H9 (cell line): ENCODE measurements around the gene UTF1. TPM values are rescaled to one million over a fixed set of nuclear protein-coding genes. Genes with fewer than 3 reads are reported as not detected.

Experiments
- DNase-seq: peaks from one replicate; pipeline ENCODE4 v3.0.0-alpha.2; 2017
- H2AFZ ChIP-seq: one replicate; pipeline ENCODE4 v1.6.1; 2013; ENCODE audit warnings: mild to moderate bottlenecking, low read length, control low read depth, moderate library complexity
- H2AK5ac ChIP-seq: 2 replicates; pipeline ENCODE4 v1.6.1; 2013; ENCODE audit warnings: low read length, control low read depth, mixed read lengths; ENCODE audit not compliant: insufficient read length
- H2BK120ac ChIP-seq: one replicate; pipeline ENCODE4 v1.6.1; 2013; ENCODE audit warnings: low read depth, mild to moderate bottlenecking, low read length, control low read depth, inconsistent platforms; ENCODE audit not compliant: poor library complexity, severe bottlenecking
- H2BK12ac ChIP-seq: 2 replicates; pipeline ENCODE4 v1.6.1; 2013; ENCODE audit warnings: low read length, control low read depth, mixed read lengths, low read depth; ENCODE audit not compliant: insufficient read length
- H2BK15ac ChIP-seq: 2 replicates; pipeline ENCODE4 v1.6.1; 2013; ENCODE audit warnings: low read depth, low read length, control low read depth
- H2BK20ac ChIP-seq: one replicate; pipeline ENCODE4 v1.6.1; 2013; ENCODE audit warnings: low read depth, mild to moderate bottlenecking, low read length, control low read depth, inconsistent platforms; ENCODE audit not compliant: poor library complexity, severe bottlenecking
- H2BK5ac ChIP-seq: 2 replicates; pipeline ENCODE4 v1.6.1; 2013; ENCODE audit warnings: low read length, control low read depth, mixed read lengths; ENCODE audit not compliant: insufficient read length
- H3K14ac ChIP-seq: 2 replicates; pipeline ENCODE4 v1.6.1; 2013; ENCODE audit warnings: low read length, control low read depth; ENCODE audit not compliant: insufficient read depth
- H3K18ac ChIP-seq: 2 replicates; pipeline ENCODE4 v1.6.1; 2013; ENCODE audit warnings: low read depth, mild to moderate bottlenecking, mixed read lengths, low read length, control low read depth; ENCODE audit not compliant: insufficient read length
- H3K23ac ChIP-seq: 2 replicates; pipeline ENCODE4 v1.6.1; 2013; ENCODE audit warnings: low read length, control low read depth, mixed read lengths, low read depth; ENCODE audit not compliant: insufficient read length
- H3K23me2 ChIP-seq: 2 replicates; pipeline ENCODE4 v1.6.1; 2013; ENCODE audit warnings: low read depth, mild to moderate bottlenecking, mixed read lengths, low read length, control low read depth; ENCODE audit not compliant: insufficient read length, poor library complexity, severe bottlenecking
- H3K27ac ChIP-seq: 2 replicates; pipeline ENCODE4 v1.5.1; 2013; ENCODE audit warnings: low read length, control low read depth, mixed read lengths, low read depth; ENCODE audit not compliant: insufficient read length
- H3K27me3 ChIP-seq: 2 replicates; pipeline ENCODE4 v1.6.1; 2013; ENCODE audit warnings: low read length, control low read depth, inconsistent platforms; ENCODE audit not compliant: insufficient read depth
- H3K4ac ChIP-seq: 2 replicates; pipeline ENCODE4 v1.6.1; 2013; ENCODE audit warnings: low read depth, mild to moderate bottlenecking, control low read depth, inconsistent platforms, low read length, moderate library complexity
- H3K4me1 ChIP-seq: 2 replicates; pipeline ENCODE4 v1.6.1; 2013; ENCODE audit warnings: low read length, control low read depth, inconsistent platforms; ENCODE audit not compliant: insufficient read depth
- H3K4me2 ChIP-seq: 2 replicates; pipeline ENCODE4 v1.6.1; 2013; ENCODE audit warnings: low read length, control low read depth, mixed read lengths; ENCODE audit not compliant: insufficient read length, insufficient read depth
- H3K56ac ChIP-seq: 2 replicates; pipeline ENCODE4 v1.6.1; 2013; ENCODE audit warnings: low read depth, mild to moderate bottlenecking, mixed read lengths, low read length, control low read depth; ENCODE audit not compliant: insufficient read length
- H3K79me1 ChIP-seq: 2 replicates; pipeline ENCODE4 v1.6.1; 2013; ENCODE audit warnings: low read depth, mild to moderate bottlenecking, moderate library complexity, low read length, control low read depth, inconsistent platforms; ENCODE audit not compliant: insufficient read depth, poor library complexity, severe bottlenecking
- H3K79me2 ChIP-seq: 2 replicates; pipeline ENCODE4 v1.6.1; 2013; ENCODE audit warnings: low read length, control low read depth, inconsistent platforms; ENCODE audit not compliant: insufficient read depth
- H3K9ac ChIP-seq: 2 replicates; pipeline ENCODE4 v1.6.1; 2013; ENCODE audit warnings: low read length, control low read depth, mixed read lengths; ENCODE audit not compliant: insufficient read length; ENCODE audit errors: extremely low read depth
- H3K9me3 ChIP-seq: one replicate; pipeline ENCODE4 v1.6.1; 2013; ENCODE audit warnings: low read depth, low read length, inconsistent platforms; ENCODE audit not compliant: control insufficient read depth
- H3T11ph ChIP-seq: one replicate; pipeline ENCODE4 v1.6.1; 2013; ENCODE audit warnings: mild to moderate bottlenecking, low read length, control low read depth, inconsistent platforms
- H4K20me1 ChIP-seq: one replicate; pipeline ENCODE4 v1.6.1; 2013; ENCODE audit not compliant: control insufficient read depth, insufficient read length, insufficient read depth
- H4K5ac ChIP-seq: 2 replicates; pipeline ENCODE4 v1.6.1; 2013; ENCODE audit warnings: low read depth, mild to moderate bottlenecking, mixed read lengths, low read length, control low read depth; ENCODE audit not compliant: insufficient read length
- H4K8ac ChIP-seq: replicated peaks from 2 replicates; pipeline ENCODE4 v1.6.1; 2013; ENCODE audit warnings: low read length, control low read depth, mixed read lengths, low read depth; ENCODE audit not compliant: insufficient read length
- H4K91ac ChIP-seq: 2 replicates; pipeline ENCODE4 v1.6.1; 2013; ENCODE audit warnings: low read depth, mild to moderate bottlenecking, moderate library complexity, mixed read lengths, low read length, control low read depth; ENCODE audit not compliant: insufficient read length
- H3K27ac Mint-ChIP-seq, 3 experiments: 2 replicates in 2 of 3; 3 replicates in 1 of 3; pipeline ENCODE4 v1.8.0; 2020 to 2021; ENCODE audit warnings: mixed read lengths in 3 of 3, mild to moderate bottlenecking in 1 of 3, moderate library complexity in 1 of 3
- H3K27me3 Mint-ChIP-seq: 2 replicates; pipeline ENCODE4 v1.8.0; 2021; ENCODE audit warnings: low read depth, mild to moderate bottlenecking, moderate library complexity, mixed read lengths
- H3K36me3 Mint-ChIP-seq, 3 experiments: 2 replicates in 2 of 3; 3 replicates in 1 of 3; pipeline ENCODE4 v1.8.0; 2020 to 2021; ENCODE audit warnings: low read depth in 3 of 3, mixed read lengths in 3 of 3; ENCODE audit not compliant: insufficient read depth in 1 of 3
- H3K4me1 Mint-ChIP-seq, 2 experiments: 2 replicates each; pipeline ENCODE4 v1.8.0; 2020; ENCODE audit warnings: mixed read lengths in 2 of 2
- H3K4me3 Mint-ChIP-seq, 2 experiments: 2 replicates in 1 of 2; 3 replicates in 1 of 2; pipeline ENCODE4 v1.8.0; 2020 to 2021; ENCODE audit warnings: mild to moderate bottlenecking in 2 of 2, mixed read lengths in 2 of 2, moderate library complexity in 1 of 2
- H3K9me3 Mint-ChIP-seq, 2 experiments: 2 replicates in 1 of 2; 3 replicates in 1 of 2; pipeline ENCODE4 v1.8.0; 2020; ENCODE audit warnings: mild to moderate bottlenecking in 2 of 2, mixed read lengths in 2 of 2, moderate library complexity in 1 of 2
- WGBS: extraction: QIAGEN DNeasy Blood & Tissue Kit; methylation state at CpG from one replicate; pipeline ENCODE4 v1.1.7; 2013; ENCODE audit warnings: missing lambda C conversion rate, low lambda C conversion rate, mixed read lengths; ENCODE audit not compliant: insufficient read length; ENCODE audit errors: extremely low coverage; 5-methylcytosine and 5-hydroxymethylcytosine counted together
- total RNA-seq: library from RNA; stranded (reverse); gene quantifications from 2 replicates; pipeline ENCODE4 v1.2.1, GENCODE V29; 2021
- TF ChIP-seq, protein P1 (sequence below): fragments of 200-600 bp; sonication (generic); conservative IDR thresholded peaks from 3 replicates; pipeline ENCODE4 v1.8.0; 2021; ENCODE audit warnings: antibody characterized with exemption, mild to moderate bottlenecking

Gene UTF1
- total RNA-seq, 1 experiment from 2014 or later = 31.5 TPM

DNA sequence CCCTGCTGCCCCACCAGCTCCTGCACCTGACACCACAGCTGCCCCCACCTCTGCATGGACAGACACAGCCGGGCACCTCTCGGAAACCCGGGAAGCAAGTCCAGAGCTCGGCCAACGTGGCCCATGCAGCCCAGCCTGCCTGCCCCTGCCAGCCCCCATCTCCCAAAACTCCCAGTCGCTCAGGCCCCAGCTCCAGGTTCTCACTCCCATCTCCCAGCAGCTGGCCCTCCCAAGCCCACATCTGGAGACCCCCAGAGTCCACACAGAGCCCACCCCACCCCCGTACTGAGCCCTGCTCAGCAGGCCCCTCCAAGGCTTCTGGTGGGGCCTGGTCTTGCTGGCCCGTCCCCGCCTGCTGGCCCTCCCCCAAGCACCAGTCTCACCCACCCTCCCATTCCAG, 32.2 kb upstream of the UTF1 start:
- H2BK15ac ChIP-seq = no peak overlapping the region
- Mint-ChIP-seq H3K9me3 (peaks cover 7 to 17% of the 10 kb centered on the region in 2 experiments), H3K4me3 (no peak overlapping the region; a peak in 1 of 5 replicates), H3K4me1 (0 out of 4 replicates have a peak, but pooled peaks cover 0 to 2% of the 10 kb centered on the region in 2 experiments), H3K27ac (no peak overlapping the region), H3K36me3 (peaks cover 1 to 5% (median 2%) of the 10 kb centered on the region in 3 experiments; a peak in 3 of 7 replicates), H3K27me3 (peaks cover 9% of the 10 kb centered on the region)
- H3K23me2 ChIP-seq = no peaks in the 10 kb centered on the region
- H2AFZ ChIP-seq = no peak overlapping the region
- no peaks in the 10 kb centered on the region for H3K4me1 ChIP-seq
- no peak overlapping the region for H2BK5ac ChIP-seq
- no peak overlapping the region for H3K14ac ChIP-seq
- no peaks in the 10 kb centered on the region for H3K79me1 ChIP-seq
- no peaks in the 10 kb centered on the region for H3K79me2 ChIP-seq
- no peak overlapping the region for H3K4me2 ChIP-seq
- no peak overlapping the region for H2BK20ac ChIP-seq
- H3K27ac ChIP-seq = no peak overlapping the region
- no peak overlapping the region for H4K5ac ChIP-seq
- no CpG with 5 or more reads among the region's 9 CpGs for WGBS
- H4K91ac ChIP-seq = no peak overlapping the region
- no peaks in the 10 kb centered on the region for H4K20me1 ChIP-seq
- no peaks in the 10 kb centered on the region for H3K27me3 ChIP-seq
- no peak overlapping the region for H3K23ac ChIP-seq
- no peak overlapping the region for H3K9ac ChIP-seq
- no peak overlapping the region for H2BK120ac ChIP-seq
- no peak overlapping the region for H3T11ph ChIP-seq
- no peak overlapping the region for H3K18ac ChIP-seq
- no peak overlapping the region for H3K56ac ChIP-seq
- TF ChIP-seq, protein P1, sequence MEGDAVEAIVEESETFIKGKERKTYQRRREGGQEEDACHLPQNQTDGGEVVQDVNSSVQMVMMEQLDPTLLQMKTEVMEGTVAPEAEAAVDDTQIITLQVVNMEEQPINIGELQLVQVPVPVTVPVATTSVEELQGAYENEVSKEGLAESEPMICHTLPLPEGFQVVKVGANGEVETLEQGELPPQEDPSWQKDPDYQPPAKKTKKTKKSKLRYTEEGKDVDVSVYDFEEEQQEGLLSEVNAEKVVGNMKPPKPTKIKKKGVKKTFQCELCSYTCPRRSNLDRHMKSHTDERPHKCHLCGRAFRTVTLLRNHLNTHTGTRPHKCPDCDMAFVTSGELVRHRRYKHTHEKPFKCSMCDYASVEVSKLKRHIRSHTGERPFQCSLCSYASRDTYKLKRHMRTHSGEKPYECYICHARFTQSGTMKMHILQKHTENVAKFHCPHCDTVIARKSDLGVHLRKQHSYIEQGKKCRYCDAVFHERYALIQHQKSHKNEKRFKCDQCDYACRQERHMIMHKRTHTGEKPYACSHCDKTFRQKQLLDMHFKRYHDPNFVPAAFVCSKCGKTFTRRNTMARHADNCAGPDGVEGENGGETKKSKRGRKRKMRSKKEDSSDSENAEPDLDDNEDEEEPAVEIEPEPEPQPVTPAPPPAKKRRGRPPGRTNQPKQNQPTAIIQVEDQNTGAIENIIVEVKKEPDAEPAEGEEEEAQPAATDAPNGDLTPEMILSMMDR = no peak
- H2BK12ac ChIP-seq = no peak overlapping the region
- H4K8ac ChIP-seq = no peak overlapping the region
- H2AK5ac ChIP-seq = no peak overlapping the region
- no peaks in the 10 kb centered on the region for H3K9me3 ChIP-seq
- no peak overlapping the region for H3K4ac ChIP-seq
- no peak for DNase-seq
